Uterus (tissue), 4 donors: ENCODE data around the gene ZFPM1. TPM values are rescaled to one million over a fixed set of nuclear protein-coding genes. Genes with fewer than 3 reads are reported as not detected.

Experiments used
- DNase-seq, 2 donors: peaks; one replicate each; pipeline ENCODE4 v3.0.0-alpha.2; 2019 to 2020
- H3K27ac ChIP-seq, 2 donors: fragments of 200-600 bp; sonication (generic); 1 replicate in 1 of 2; 2 replicates in 1 of 2; pipeline ENCODE4 v1.5.1; 2016 to 2018
- H3K27me3 ChIP-seq, 2 donors: fragments of 200-600 bp; sonication (generic); one replicate each; pipeline ENCODE4 v1.5.1; 2018 to 2019; ENCODE audit warnings: control low read depth in 1 of 2
- H3K36me3 ChIP-seq, 2 donors: fragments of 200-600 bp; sonication (generic); one replicate each; pipeline ENCODE4 v1.5.1; 2019; ENCODE audit warnings: control low read depth in 1 of 2
- H3K4me1 ChIP-seq, 2 donors: fragments of 200-600 bp; sonication (generic); one replicate each; pipeline ENCODE4 v1.5.1; 2018 to 2019; ENCODE audit warnings: control low read depth in 1 of 2
- H3K4me3 ChIP-seq, 2 donors: fragments of 200-600 bp; sonication (generic); 1 replicate in 1 of 2; 2 replicates in 1 of 2; pipeline ENCODE4 v1.5.1; 2018 to 2019; ENCODE audit warnings: mild to moderate bottlenecking in 1 of 2
- H3K9me3 ChIP-seq, 2 donors: fragments of 200-600 bp; sonication (generic); one replicate each; pipeline ENCODE4 v1.5.1; 2019; ENCODE audit warnings: control low read depth in 1 of 2
- POLR2A ChIP-seq, 2 donors: fragments of 450-650 bp; IDR thresholded peaks; one replicate each; pipeline ENCODE4 v1.6.1; 2016; ENCODE audit warnings: antibody characterized with exemption in 2 of 2, mild to moderate bottlenecking in 1 of 2, moderate library complexity in 1 of 2
- intact Hi-C: fragments of 100-400 bp; cut with DNase I; formaldehyde crosslinking; loops from one replicate; pipeline ENCODE4 v1.15.1; 2023; ENCODE audit warnings: low total_unique reads
- total RNA-seq, 4 donors: library from RNA; depleted of rRNA in 3 of 4; stranded (reverse); fragments of >200 nt in 3 of 4; gene quantifications; one replicate each; pipeline versions ENCODE4 v1.1.0 to v1.2.4, GENCODE V29; 2014 to 2023
- TF ChIP-seq, protein P1 (sequence below), 4 experiments: fragments of 200-600 bp in 2 of 4; fragments of 450-650 bp in 2 of 4; sonication (generic) in 2 of 4; IDR thresholded peaks; one replicate each; pipeline ENCODE4 v1.5.1; 2016 to 2019; ENCODE audit warnings: antibody characterized with exemption in 4 of 4, mild to moderate bottlenecking in 2 of 4, moderate library complexity in 1 of 4
- donor health status: DM: yes; HTN: yes; CAD: no.

The ZFPM1 gene
- total RNA-seq, 4 donors from 2014 or later, result under 0.01 to 6.9 (median 0.77) TPM

GRCh38 chr16:88531931-88532433 lies 78.9 kb downstream of the ZFPM1 start:
- Histone ChIP-seq H3K36me3 (no peaks in the 10 kb centered on the region), H3K27me3 (no peaks in the 10 kb centered on the region), H3K4me3 (no peak overlapping the region), H3K9me3 (no peaks in the 10 kb centered on the region), H3K4me1 (peaks cover 4 to 18% of the 10 kb centered on the region in 2 donors), H3K27ac (no peak overlapping the region)
- intact Hi-C loops, result no loop called here
- DNase-seq, result no peak
- TF ChIP-seq, protein P1, sequence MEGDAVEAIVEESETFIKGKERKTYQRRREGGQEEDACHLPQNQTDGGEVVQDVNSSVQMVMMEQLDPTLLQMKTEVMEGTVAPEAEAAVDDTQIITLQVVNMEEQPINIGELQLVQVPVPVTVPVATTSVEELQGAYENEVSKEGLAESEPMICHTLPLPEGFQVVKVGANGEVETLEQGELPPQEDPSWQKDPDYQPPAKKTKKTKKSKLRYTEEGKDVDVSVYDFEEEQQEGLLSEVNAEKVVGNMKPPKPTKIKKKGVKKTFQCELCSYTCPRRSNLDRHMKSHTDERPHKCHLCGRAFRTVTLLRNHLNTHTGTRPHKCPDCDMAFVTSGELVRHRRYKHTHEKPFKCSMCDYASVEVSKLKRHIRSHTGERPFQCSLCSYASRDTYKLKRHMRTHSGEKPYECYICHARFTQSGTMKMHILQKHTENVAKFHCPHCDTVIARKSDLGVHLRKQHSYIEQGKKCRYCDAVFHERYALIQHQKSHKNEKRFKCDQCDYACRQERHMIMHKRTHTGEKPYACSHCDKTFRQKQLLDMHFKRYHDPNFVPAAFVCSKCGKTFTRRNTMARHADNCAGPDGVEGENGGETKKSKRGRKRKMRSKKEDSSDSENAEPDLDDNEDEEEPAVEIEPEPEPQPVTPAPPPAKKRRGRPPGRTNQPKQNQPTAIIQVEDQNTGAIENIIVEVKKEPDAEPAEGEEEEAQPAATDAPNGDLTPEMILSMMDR (IDR thresholded peaks at IDR 0.05), result no peak
- no peak for TF ChIP-seq POLR2A (IDR thresholded peaks at IDR 0.05)

DNA sequence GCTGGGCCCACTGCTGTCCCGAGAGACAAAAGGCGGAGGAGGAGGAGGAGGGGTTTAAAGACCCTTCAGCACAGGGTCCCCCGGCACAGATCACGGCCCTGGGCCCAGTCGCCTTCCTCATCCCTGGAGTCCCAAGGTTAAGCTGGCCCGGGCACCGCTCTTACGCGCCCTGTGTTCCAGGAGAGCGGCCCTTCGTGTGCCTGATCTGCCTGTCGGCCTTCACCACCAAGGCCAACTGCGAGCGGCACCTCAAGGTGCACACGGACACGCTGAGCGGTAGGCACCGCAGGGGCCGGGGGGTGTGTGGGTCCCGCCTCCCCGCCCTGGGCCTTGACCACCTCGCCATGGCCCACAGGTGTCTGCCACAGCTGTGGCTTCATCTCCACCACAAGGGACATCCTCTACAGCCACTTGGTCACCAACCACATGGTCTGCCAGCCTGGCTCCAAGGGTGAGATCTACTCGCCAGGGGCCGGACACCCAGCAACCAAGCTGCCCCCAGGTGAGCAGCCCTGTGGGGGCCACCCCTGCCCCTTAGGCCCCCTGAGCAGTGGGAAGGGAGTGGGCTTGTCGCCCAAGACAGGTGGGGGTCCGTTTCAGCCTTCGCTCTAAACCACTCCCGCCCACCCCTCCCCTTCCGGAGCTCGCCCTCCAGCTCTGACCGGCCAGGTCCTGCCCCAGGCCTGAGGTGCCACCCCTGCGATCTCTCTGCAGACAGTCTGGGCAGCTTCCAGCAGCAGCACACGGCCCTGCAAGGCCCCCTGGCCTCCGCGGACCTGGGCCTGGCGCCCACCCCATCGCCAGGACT lies 79.6 kb downstream of the ZFPM1 start:
- peaks cover 4 to 18% of the 10 kb centered on the region in 2 donors for H3K4me1 ChIP-seq
- no peaks in the 10 kb centered on the region for H3K9me3 ChIP-seq
- peak overlapping the region in 1 of 2 donors; percentile 51 for H3K4me3 ChIP-seq
- TF ChIP-seq POLR2A (IDR thresholded peaks at IDR 0.05), result no peak
- TF ChIP-seq, protein P1 (IDR thresholded peaks at IDR 0.05), result no peak
- peak overlapping the region in 1 of 2 donors; percentile 73 for H3K27ac ChIP-seq
- DNase-seq, result no peak
- intact Hi-C loops, result no loop called here
- H3K36me3 ChIP-seq, result no peaks in the 10 kb centered on the region
- H3K27me3 ChIP-seq, result no peaks in the 10 kb centered on the region

DNA sequence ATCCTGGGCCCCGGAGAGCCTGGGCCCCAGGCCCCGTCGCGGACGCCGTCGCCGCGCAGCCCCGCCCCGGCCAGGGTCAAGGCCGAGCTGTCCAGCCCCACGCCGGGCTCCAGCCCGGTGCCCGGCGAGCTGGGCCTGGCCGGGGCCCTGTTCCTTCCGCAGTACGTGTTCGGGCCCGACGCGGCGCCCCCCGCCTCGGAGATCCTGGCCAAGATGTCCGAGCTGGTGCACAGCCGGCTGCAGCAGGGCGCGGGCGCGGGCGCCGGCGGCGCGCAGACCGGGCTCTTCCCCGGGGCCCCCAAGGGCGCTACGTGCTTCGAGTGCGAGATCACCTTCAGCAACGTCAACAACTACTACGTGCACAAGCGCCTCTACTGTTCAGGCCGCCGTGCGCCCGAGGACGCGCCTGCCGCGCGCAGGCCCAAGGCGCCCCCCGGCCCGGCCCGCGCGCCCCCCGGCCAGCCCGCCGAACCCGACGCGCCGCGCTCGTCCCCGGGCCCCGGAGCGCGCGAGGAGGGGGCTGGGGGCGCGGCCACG lies 80.4 kb downstream of the ZFPM1 start:
- H3K9me3 ChIP-seq, result no peaks in the 10 kb centered on the region
- peaks cover 4 to 18% of the 10 kb centered on the region in 2 donors for H3K4me1 ChIP-seq
- DNase-seq, result no peak
- peak overlapping the region; percentile 61 to 73 for H3K27ac ChIP-seq
- intact Hi-C loops, result no loop called here
- peak overlapping the region in 1 of 2 donors; percentile 51 for H3K4me3 ChIP-seq
- TF ChIP-seq POLR2A (IDR thresholded peaks at IDR 0.05), result no peak
- TF ChIP-seq, protein P1 (IDR thresholded peaks at IDR 0.05), result no peak
- H3K27me3 ChIP-seq, result no peaks in the 10 kb centered on the region
- H3K36me3 ChIP-seq, result no peaks in the 10 kb centered on the region

DNA sequence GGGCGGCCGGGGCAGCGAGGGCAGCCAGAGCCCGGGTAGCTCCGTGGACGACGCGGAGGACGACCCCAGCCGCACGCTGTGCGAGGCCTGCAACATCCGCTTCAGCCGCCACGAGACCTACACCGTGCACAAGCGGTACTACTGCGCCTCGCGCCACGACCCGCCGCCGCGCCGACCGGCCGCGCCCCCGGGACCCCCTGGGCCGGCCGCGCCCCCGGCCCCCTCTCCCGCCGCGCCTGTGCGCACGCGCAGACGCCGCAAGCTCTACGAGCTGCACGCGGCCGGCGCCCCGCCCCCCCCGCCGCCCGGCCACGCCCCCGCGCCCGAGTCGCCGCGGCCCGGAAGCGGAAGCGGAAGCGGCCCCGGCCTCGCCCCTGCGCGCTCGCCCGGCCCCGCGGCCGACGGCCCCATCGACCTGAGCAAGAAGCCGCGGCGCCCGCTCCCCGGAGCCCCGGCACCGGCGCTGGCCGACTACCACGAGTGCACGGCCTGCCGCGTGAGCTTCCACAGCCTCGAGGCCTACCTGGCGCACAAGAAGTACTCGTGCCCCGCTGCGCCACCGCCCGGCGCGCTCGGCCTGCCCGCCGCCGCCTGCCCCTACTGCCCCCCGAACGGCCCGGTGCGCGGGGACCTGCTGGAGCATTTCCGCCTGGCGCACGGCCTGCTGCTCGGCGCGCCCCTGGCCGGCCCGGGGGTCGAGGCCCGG lies 81.0 kb downstream of the ZFPM1 start:
- intact Hi-C loops, result no loop called here
- peak; percentile 68 to 83 for DNase-seq
- no peaks in the 10 kb centered on the region for H3K9me3 ChIP-seq
- peak overlapping the region; percentile 52 to 93 for H3K4me3 ChIP-seq
- peak overlapping the region; percentile 65 to 90 for H3K27ac ChIP-seq
- H3K36me3 ChIP-seq, result no peaks in the 10 kb centered on the region
- peaks cover 4 to 18% of the 10 kb centered on the region in 2 donors for H3K4me1 ChIP-seq
- peak in 1 of 2 donors; percentile 76 for TF ChIP-seq POLR2A (IDR thresholded peaks at IDR 0.05)
- TF ChIP-seq, protein P1 (IDR thresholded peaks at IDR 0.05), result peak in 2 of 4 experiments; percentile 6 to 36
- H3K27me3 ChIP-seq, result no peaks in the 10 kb centered on the region
